HEK293T (cell line): ENCODE data around the gene GNB3.

Source experiments
- BHLHE40 ChIP-seq: fragments of 450-650 bp; IDR thresholded peaks from 2 replicates; pipeline ENCODE4 v1.6.1; 2016; ENCODE audit warnings: mild to moderate bottlenecking, moderate library complexity, borderline replicate concordance
- ELF4 ChIP-seq: fragments of 450-650 bp; IDR thresholded peaks from 2 replicates; pipeline ENCODE4 v1.6.1; 2017; ENCODE audit warnings: antibody characterized with exemption
- FOXA1 ChIP-seq: fragments of 450-650 bp; IDR thresholded peaks from 2 replicates; pipeline ENCODE4 v1.6.1; 2016; ENCODE audit warnings: mild to moderate bottlenecking
- FOXM1 ChIP-seq: fragments of 450-650 bp; IDR thresholded peaks from 2 replicates; pipeline ENCODE4 v1.6.1; 2017; ENCODE audit warnings: mild to moderate bottlenecking, borderline replicate concordance
- NFRKB ChIP-seq: fragments of 450-650 bp; IDR thresholded peaks from 2 replicates; pipeline ENCODE4 v1.6.1; 2016; ENCODE audit warnings: mild to moderate bottlenecking, moderate library complexity
- SP1 ChIP-seq: fragments of 450-650 bp; IDR thresholded peaks from 2 replicates; pipeline ENCODE4 v1.6.1; 2017

DNA sequence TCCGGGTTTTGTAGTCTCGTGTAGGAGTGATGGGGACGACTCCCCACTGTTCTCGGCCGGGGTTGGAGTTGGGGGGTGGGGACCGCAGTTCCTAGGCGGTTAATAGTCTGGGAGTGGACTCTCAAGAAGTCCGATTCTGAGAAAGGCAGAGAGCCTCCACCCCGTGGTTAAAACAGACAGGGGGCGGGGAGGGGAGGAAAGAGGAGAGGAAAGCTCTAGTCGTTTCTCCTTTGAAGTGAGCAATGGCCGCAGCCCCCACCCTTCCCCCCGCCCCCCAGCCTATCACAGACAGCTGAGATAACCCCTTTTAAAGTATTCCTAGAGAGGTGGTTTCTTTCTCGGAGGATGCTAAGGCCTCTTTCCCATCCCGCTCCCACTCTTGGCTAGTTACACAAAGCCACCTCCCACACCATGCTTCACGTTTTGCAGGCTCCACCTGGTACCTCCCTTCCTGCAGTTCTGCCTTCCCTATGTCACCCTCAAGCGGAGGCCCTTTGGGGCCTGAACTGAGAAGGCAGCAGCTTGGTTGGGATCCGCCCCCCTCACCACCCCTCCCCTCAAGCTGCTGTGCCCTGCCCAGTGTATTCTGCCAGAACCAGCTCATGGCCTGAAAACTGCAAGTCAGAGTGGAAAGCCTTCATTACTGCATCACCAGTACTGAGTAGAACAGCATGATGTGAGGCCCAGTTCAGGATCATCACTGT lies 12.1 kb downstream of the GNB3 start:
- TF ChIP-seq FOXA1 (no peak), ELF4 (no peak), FOXM1 (no peak), BHLHE40 (no peak), NFRKB (no peak), SP1 (no peak)
